ENCODE data around the gene KIF6. TPM values are rescaled to one million over a fixed set of nuclear protein-coding genes. Genes with fewer than 3 reads are reported as not detected.

Gene KIF6
- total RNA-seq, 1 donor from 2014 or later, result not detected

DNA sequence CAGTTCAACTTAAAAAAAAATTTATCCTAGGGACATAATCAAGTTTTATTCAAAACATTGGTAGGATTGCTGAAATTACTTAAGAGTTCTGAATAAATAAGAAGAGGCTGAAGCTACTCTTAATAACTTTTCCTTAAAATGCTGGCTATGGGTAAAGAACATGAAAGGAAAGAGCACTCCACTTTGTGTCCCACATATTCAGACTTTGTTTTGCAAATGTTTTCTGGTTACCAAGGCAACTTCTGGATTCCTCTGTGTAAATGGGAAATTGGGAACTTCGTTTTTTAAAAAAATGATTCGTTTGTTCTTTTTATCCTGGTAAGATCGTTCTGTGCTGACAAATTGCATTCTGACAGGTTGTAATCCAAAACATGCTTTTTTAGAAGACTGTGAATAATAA, 115.0 kb downstream of the KIF6 start:
- DNase-seq (ENCODE audit: low spot score), result no peak
- intact Hi-C loops (cut with DNase I), result no loop called here

DNA sequence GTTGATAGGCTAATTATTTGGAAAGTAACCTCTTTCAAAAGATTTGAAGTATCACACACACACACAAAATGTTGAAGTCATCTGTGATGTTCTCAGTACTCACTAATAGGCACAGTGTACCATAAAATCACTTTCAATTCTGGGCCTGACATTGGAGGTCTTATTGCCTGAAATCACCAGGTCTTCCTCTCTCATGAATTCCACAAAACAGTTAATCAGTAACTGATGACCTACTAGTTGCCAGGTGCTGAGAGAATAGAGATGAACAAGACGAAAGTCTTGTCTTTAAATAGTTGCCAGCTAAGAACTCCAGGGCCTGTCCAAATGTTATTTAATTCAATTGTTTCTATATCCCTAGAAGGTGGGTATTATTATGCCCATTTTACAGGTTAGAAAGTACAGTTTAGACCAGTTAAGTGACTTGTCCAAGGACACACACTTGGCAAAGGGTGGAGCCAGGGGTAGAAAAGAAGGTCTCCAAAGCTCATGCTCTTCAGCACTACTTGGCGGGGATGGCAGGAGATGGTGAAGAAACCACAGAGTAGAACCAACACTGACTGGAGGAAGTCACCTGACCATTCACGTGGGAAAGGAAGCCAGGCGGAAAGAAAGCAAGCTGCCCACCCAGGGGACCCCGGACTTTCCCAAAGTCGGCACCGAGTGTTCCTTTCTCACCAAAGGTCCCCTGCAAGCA, 116.4 kb downstream of the KIF6 start:
- DNase-seq (ENCODE audit: low spot score), result no peak
- intact Hi-C loops (cut with DNase I), result no loop called here

DNA sequence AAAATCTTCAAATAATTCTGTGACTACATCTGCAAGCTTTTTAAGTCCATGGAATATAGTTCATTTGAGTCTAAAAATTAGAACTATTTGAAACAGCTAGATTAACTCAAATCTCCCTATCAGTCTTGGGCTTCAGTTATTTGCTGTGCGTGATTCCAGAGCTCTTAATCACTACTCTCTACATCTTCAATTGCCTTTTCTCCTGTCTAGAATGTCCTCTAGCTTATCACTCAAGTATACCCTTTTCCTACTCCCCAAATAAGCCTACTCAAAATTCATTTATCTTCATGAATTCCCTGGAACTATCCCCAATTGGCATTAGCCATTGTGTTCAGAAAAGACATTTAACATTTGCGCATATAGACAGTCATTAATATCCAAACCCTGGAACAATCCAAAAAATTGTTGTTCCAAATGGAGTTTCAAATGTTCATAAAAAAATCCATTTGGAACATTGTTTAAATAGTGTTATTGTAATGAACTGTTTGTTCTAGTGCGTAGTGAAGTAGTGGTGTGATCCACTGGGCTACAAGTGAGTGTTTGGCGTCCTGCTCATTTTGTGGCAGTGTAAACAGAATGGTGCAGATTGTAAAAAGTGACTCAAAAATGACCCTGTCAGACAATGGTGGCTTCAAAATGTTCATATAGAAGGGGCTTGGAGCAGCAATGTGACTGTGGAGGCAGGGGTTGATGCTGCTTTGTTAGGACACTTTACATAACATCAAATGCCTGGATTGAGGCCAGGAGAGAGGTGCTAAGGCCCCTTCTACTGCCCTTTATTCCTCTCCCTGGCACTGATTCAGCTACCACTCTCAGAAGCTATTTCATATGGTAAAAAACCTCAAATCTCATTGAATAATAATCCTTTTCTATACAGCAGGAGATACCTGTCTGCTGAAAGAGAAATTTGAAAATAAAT, 122.3 kb downstream of the KIF6 start:
- intact Hi-C loops (cut with DNase I), result no loop called here
- no peak for DNase-seq (ENCODE audit: low spot score)

DNA sequence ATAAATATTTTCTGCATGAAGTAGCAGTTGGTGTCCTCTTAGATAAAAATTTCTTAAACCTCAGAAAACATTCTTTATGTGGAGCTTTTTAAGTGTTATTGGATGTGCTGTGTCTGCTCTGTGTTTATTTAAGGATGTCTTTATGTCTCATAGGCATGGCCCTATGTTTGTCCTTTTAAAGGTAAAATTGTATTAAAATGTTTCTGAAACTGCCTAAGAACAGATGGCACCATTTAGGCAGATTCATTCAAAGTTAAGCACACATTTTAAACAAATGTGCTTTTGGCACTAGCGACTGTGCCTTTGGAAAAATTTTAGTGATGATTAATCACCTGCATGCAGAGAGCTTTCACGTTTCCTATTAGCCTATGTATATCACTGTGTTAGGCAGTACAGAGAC, 125.2 kb downstream of the KIF6 start:
- intact Hi-C loops (cut with DNase I), result no loop called here
- DNase-seq (ENCODE audit: low spot score), result no peak

DNA sequence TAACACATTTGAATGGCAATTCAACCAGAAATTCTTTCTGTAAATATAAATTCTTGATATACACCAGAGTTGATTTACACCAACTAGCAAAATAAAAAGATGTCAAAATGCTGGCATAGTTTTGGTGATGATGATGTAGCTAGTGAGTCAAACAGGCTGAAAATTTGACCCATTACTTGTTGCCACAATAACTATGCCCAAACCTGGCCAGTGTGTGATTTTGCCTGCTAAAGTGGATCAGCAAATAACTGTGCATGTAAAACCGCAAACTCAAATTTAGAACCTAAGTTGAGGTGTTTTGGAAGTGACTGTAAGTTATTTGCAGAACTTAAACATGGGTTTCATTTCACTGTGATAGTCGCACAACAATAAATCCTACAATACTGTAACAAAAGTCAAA, 125.9 kb downstream of the KIF6 start:
- no peak for DNase-seq (ENCODE audit: low spot score)
- intact Hi-C loops (cut with DNase I), result no loop called here

DNA sequence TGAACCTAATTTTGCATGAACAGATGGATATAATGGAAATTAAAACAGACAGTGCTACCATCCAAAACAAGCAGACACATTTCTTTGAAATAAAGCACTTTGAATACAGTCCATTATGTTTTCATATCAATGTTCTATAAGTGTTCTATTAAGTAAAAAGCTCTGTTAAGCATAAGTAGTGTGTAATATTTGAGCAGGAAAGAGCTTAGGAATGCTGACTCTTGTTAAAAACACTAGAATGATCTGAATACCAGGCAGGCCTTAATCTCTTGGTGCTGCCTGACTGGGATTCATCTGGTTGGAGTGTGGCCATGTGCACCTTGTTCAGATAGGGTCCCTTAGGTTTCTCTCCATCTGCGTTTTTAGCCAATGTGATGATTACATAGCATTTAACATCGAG, 130.9 kb downstream of the KIF6 start:
- intact Hi-C loops (cut with DNase I), result no loop called here

DNA sequence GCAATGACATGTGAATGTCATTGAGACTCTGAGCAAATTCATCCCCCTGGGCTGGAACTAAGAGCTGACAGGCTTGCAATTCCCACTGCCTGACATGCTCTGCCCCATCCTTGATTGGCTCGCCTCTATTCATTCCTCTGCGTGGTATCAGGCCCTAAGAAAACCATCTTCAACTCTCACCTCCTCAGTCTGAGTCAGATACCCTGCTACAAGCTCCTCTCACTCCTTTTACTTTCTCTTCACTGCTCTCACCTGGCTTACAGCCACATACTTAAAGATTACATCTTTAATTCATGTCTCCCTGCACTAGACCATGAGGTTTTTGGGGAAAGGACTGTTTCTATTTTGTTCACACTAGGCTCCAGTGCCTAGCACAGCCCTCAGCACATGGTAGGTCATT, 131.6 kb downstream of the KIF6 start:
- DNase-seq (ENCODE audit: low spot score), result no peak
- intact Hi-C loops (cut with DNase I), result no loop called here

More for the DNA sequence above, 130.9 kb downstream of the KIF6 start:
- DNase-seq (ENCODE audit: low spot score), result no peak

DNA sequence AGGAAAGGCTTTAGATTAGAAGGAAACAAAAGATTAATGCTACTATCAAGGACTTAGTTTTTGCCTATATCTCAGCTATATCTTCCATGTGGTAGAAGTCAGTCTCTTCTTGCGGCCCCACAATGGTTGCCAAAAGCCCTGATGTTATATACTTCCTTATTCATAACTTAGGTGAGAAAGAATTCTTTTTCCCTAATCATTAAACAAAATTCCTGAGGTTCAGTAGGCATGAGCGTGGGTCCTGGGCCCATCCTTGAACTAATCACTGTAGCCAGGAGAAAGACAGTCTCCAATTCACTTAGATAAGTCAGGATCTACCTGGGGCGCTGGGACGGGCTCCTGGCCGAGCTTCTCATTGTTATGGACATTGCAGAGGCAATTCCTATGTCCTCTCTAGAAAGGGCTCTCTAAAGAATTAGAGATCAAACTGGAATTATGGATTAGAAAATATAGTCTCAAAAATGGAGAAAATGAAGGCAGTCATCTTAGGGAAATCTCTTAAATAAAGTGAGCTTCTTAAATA, 134.3 kb downstream of the KIF6 start:
- no peak for DNase-seq (ENCODE audit: low spot score)
- intact Hi-C loops (cut with DNase I), result no loop called here

DNA sequence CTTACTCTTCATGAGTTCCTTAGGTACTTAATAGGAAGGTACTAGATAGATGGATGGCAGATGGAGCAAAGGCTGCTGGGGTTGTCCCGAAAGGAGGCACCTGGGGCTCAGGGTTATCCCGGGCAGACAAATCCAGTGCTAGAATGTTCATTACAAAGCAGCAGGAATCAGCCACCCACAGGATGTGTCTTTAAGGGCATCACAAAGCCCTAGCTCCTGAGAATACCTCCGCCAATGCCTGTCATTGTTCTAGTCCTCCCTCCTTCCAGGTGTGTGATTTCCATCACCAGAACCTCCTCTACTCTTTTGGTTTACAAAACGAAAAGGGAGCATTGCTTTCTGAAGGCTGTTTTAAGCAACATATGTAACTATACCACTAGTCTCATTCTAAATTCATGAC, 138.1 kb downstream of the KIF6 start:
- intact Hi-C loops (cut with DNase I), result no loop called here
- no peak for DNase-seq (ENCODE audit: low spot score)

DNA sequence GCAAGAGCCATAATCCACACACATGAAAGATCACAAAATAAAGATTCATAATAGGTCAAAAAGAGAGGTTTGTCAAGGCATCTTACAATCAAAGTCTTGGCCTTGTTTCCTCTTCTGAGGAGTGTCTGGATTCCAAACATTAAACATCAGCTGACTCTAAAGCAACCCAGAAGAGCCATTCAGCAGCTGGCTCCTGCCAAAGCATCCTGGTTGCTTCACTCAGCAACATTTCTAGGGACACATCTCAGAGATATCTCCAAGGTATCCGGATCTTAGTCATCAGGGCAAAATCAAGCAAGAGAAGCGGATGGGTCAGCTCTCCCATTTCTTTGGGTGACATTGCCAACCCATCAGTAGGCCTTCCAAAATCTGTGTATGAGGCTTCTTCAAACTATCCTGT, 139.6 kb downstream of the KIF6 start:
- intact Hi-C loops (cut with DNase I), result no loop called here
- DNase-seq (ENCODE audit: low spot score), result no peak

DNA sequence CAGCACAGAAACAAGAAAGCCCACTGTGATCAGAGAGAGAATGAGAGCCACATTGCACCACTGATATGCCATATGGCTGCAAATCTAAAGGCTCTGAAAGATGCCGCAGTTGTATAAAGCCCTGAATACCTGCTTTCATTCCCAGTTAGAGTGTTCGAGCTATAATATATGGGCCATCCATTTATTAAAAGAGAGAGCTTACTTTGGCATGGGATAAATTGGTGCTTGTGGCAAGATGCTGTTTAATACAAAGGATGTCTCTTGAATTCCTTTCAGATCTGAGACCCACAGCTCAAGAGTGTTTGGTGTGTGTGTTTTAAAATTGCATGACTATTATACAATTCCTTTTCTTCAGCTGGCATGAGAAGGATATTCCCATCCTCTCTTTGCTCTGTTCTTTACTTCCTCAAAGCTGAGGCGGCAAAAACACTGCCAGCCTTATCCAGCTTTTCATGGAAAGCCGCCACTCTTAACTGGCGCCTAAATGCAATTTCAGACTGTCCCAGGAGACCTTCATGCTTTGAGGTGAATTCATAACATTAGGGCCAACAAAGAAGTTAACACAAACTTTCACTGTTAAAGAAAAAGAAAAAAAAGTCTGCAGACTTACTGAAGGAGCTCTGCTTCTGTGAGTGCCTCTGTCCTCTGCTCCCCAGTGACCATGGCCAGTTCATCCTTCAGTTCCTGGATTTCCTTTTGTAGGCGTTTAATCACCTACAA, 147.6 kb downstream of the KIF6 start:
- intact Hi-C loops (cut with DNase I), result no loop called here
- DNase-seq (ENCODE audit: low spot score), result no peak

DNA sequence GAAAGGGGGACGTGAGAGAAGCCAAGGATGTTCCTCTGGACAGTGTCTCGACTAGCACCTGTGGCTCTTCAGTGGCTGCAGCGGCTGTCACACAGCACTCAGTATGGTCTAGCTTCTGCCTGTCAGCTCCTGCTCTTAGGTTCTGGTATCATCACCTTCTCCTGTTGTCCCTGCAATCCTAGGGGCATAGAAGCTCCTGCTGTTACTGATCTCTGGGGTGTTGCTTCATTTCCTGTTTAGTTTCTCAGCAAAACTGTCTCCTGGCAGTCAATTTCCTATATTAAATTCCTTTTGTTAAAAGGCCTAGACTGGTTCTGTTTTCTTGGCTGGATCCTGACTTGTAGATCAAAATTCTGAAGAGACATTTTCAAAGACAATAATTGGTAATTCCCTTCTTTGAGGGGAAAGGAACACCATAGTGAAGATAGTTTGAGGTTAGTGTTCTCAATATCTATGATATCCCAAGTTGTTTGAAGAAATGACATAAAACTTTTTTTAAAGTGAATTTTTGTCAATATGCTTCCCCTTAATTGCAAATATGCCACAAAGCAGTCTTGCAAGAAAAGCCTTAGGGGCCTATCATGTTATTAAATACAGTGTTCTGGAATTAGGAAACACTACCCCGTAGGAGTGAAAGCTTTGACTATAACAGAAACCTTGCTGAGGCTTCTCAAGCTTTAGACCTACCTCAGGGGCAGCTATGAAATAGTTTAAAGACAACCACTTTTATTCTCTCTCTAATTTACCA, 148.5 kb downstream of the KIF6 start:
- intact Hi-C loops (cut with DNase I), result no loop called here
- no peak for DNase-seq (ENCODE audit: low spot score)

DNA sequence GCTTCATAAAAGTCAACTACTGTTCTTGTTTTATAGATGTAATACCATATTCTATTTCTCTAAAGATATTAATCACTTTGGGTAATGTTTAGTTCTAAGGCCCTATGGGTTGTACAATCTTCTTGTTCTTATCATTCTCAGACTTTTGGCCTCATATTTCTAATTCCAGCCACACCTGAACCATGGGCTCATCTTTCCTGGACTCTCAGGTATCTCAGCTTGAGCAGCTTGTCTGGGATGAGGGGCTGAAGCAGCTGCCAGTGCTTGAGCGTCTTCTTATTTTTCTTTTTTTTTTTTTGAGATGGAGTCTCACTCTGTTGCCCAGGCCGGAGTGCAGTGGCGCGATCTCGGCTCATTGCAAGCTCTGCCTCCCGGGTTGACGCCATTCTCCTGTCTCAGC, 150.2 kb downstream of the KIF6 start:
- intact Hi-C loops (cut with DNase I), result no loop called here
- DNase-seq (ENCODE audit: low spot score), result no peak

DNA sequence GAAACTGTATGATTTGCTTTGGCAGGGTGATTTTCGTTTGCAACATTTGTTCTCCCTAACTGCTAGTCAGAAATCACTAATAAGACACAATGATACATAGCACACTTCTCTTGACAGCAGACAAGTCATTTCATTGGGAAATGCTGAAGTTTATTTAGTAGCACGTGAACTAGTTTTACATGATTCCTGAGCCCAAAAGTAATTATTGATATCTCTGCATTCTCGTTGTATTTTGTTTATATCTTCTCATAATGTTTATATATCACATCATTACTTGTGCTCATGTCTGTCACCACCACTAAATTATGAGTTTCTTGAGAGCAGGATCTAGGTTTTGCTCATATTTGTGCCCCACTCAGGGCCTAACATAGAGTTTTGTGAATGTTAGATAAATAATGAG, 151.7 kb downstream of the KIF6 start:
- DNase-seq (ENCODE audit: low spot score), result no peak
- intact Hi-C loops (cut with DNase I), result no loop called here

DNA sequence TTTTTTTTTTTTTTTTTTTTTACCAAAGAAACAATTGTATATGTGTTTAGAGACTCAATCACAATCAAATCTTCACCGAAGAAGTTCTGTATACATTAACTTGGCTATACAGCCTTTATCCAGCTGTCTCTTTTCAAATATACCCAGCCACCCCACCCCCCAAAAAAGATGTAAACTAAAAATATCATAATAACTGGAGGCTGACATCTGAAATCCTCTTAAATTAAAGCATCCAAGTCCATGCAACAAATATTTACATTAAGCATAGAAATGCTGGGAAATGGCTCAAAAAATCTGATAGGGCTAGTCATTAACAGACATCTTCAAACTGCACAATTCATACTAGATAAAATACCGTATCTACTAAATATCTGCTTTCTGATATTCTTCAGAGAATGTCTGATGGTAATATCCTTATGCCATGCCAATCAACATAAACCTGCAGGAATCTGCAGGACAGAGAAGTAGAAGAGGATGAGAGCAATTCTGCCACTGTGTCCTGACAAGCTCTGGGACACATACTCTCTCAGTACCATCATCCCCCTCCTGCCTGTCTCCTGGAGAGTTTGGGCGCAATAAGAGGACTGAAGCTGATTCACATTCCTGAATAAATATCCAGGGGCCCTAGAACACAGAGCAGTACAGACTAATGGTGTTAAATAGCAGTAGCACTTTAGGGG, 152.4 kb downstream of the KIF6 start:
- intact Hi-C loops (cut with DNase I), result no loop called here
- DNase-seq (ENCODE audit: low spot score), result no peak

DNA sequence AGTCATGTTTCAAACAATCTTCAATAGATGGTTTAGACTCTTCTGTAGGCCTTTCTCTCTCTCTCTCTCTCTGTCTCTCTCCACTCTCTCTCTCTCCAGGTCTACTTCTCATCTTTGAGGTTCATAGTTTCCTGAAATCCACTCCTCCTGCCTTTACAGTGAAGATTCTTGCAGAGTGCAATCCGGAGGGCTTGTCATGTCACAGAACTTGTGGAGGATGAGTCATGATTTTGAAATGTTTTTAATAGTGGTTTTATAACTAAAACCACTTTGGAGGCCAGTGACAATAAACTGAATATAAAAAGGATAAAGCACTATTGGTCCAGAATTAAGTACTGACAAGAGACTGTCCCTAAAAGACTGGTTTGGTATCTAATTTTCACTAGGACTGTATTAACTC, 156.3 kb downstream of the KIF6 start:
- no peak for DNase-seq (ENCODE audit: low spot score)
- intact Hi-C loops (cut with DNase I), result no loop called here

DNA sequence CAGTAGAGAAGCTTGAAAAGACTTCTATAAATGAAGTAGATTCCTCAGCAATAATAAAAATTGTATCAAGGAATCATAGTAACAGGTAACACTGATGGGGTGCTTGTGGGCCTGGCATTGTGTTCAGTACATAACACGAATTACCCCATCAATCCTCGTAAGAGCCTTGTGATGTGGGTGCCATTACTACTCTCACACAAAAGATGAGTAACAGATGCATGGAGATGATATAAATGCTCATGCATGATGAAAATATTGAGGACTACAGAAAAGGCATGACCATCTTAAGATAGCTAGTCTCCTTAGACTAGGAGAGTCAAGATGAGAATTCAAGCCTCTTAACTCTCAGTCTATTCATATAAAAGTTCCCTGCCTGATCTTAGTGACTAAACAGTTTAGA, 158.1 kb downstream of the KIF6 start:
- intact Hi-C loops (cut with DNase I), result no loop called here
- DNase-seq (ENCODE audit: low spot score), result no peak

DNA sequence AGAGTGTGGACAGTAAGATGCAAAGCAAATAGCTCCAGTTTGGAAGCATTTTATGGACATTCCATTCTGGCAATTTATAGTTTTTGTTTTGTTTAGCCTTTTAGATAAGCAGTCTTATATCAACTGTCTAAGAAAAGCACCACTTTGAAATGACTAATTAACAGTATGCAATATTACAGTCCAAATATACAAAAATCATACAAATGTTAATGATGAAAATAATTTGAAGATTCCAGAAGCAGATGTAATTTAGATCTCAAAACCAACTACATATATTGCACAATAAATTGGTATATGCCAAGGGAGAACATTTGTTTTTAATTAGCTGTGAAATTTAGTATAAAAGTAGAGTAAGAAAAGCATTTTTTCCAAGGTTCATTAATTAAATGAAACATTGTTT, 158.8 kb downstream of the KIF6 start:
- DNase-seq (ENCODE audit: low spot score), result no peak
- intact Hi-C loops (cut with DNase I), result no loop called here

DNA sequence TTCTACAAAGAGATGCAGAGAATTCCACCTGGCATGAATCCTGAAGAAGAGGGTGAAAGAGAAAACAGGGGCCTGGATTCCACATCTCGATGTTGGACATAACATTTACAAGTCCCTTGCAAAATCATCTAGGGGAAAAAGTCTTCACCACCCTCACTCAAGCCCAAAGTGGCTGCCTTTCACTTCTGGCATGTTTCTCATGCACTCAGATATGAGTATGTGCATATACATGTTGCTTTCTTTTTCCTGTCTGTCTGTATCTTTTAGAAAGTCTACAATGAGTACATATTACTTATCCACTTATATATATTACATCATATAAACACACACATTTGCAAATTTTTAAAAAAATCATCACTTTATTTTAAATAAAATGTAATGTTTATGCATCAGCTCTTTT, 159.3 kb downstream of the KIF6 start:
- no peak for DNase-seq (ENCODE audit: low spot score)
- intact Hi-C loops (cut with DNase I), result no loop called here
